ENCODE data around the gene RALGAPB.

Gene RALGAPB

DNA sequence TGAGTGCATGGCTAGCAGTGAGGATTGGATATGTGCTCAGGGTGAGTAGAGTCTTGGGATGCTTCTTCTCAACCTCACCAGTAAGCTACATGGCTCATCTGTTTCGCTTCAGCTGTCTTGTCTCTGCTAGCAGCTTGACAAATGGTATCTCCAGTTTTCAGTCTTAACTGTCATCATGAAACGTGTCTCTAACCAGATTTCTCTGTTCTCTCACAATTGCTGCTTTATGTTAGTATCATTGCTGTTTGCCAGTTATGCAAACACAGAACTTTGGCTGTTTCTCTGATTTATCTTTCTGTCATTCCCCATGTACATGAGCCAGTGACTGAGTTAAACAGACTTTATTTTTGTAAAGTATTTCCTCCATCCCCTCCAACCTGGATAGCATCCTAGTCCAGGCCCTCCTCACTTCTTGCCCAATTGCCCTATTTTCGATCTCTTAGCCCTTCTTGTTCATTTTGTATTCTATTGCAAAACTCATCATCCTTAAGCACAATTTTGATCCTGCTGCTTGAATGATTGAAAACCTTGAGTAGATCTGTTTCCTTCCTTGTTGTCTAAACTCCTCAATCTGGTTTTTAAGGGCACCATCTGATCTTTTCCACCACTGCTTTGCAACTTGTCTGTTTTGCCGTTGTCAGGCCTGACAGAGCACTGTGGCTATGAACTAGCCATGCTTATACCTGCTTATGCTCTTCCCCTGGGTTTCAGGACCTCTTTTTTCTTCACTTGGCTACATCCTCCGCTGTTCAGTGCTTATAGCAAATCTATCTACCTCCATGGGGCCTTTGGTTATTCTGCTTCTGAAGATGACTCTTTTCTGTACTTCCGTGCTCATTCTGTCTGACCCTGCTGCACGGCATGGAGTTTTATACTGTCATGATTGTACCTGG, 70.6 kb downstream of the RALGAPB start:
- CTCF ChIA-PET, result no interaction called here
- no peak overlapping the region for H3K4me3 ChIP-seq (ENCODE audit: low read depth, low read length)
- TF ChIP-seq, protein P1, sequence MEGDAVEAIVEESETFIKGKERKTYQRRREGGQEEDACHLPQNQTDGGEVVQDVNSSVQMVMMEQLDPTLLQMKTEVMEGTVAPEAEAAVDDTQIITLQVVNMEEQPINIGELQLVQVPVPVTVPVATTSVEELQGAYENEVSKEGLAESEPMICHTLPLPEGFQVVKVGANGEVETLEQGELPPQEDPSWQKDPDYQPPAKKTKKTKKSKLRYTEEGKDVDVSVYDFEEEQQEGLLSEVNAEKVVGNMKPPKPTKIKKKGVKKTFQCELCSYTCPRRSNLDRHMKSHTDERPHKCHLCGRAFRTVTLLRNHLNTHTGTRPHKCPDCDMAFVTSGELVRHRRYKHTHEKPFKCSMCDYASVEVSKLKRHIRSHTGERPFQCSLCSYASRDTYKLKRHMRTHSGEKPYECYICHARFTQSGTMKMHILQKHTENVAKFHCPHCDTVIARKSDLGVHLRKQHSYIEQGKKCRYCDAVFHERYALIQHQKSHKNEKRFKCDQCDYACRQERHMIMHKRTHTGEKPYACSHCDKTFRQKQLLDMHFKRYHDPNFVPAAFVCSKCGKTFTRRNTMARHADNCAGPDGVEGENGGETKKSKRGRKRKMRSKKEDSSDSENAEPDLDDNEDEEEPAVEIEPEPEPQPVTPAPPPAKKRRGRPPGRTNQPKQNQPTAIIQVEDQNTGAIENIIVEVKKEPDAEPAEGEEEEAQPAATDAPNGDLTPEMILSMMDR (IDR thresholded peaks at IDR 0.05; ENCODE audit: insufficient read depth, low read length, missing control alignments), result no peak
- POLR2A ChIA-PET, result no interaction called here
- no peak for DNase-seq (ENCODE audit: low read depth, low spot score)

DNA sequence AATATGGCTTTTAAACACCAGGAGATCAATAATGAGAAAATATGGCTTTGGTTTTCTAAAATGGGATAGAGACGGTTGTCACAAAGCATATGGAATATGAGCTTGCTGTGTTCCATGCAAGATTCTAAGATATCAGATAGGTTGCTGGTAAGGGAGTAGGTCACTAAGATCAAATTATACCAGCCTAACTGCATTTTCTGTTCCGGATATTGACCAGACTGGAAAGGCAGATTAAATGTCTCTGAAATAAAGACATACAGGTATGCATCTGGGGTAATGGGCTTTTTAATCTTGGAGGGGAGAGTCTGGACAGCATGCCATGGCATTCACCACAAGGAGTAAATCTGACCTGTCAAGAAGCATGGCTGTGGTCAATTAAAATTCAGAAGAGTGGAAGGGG, 73.1 kb downstream of the RALGAPB start:
- TF ChIP-seq, protein P1 (IDR thresholded peaks at IDR 0.05; ENCODE audit: insufficient read depth, low read length, missing control alignments), result no peak
- no peak for DNase-seq (ENCODE audit: low read depth, low spot score)
- CTCF ChIA-PET, result interaction anchor here (1.3 kb wide), 1 partner anchor 13 kb away, joined by 3 read pairs; no protein-coding TSS in a partner anchor
- POLR2A ChIA-PET, result no interaction called here
- no peak overlapping the region for H3K4me3 ChIP-seq (ENCODE audit: low read depth, low read length)

DNA sequence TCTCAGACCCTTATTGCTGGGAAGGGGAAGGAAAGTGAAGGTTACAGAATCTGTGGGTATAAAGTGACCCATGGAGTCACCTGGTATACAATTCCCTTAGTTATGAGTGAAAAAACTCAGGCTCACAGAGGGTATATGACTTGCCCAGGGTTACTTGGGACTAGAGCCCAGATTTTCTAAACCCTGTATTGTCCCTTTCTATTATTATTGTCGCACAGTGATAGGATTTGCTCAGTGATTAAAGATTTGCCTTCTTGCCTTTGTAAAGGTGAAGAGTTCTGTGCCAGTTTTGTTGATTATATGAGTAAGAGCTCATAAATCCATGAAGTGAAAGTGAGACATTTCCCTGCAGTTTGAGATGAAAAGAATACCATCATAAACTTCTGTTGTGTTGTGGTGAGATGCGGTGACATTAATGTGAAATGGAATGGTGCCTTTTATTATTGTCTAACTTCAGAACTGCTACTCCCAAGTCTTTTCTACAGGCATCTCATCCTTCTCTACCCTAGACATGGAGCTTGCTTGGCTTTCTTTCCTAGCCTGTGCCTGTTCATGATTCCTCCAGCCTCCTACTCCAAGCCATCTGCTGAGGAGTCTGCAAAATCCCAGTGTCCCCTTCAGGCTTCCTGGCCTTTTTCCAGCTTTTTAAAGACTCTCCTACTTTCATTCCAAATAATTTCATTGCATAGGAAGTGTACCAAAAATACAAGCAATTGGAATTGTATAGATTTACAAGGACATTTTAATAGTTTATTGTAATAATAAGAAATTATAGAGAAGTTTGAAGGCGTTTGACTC, 74.8 kb downstream of the RALGAPB start:
- TF ChIP-seq, protein P1 (IDR thresholded peaks at IDR 0.05; ENCODE audit: insufficient read depth, low read length, missing control alignments), result no peak
- POLR2A ChIA-PET, result no interaction called here
- no peak overlapping the region for H3K4me3 ChIP-seq (ENCODE audit: low read depth, low read length)
- CTCF ChIA-PET, result no interaction called here
- DNase-seq (ENCODE audit: low read depth, low spot score), result no peak

DNA sequence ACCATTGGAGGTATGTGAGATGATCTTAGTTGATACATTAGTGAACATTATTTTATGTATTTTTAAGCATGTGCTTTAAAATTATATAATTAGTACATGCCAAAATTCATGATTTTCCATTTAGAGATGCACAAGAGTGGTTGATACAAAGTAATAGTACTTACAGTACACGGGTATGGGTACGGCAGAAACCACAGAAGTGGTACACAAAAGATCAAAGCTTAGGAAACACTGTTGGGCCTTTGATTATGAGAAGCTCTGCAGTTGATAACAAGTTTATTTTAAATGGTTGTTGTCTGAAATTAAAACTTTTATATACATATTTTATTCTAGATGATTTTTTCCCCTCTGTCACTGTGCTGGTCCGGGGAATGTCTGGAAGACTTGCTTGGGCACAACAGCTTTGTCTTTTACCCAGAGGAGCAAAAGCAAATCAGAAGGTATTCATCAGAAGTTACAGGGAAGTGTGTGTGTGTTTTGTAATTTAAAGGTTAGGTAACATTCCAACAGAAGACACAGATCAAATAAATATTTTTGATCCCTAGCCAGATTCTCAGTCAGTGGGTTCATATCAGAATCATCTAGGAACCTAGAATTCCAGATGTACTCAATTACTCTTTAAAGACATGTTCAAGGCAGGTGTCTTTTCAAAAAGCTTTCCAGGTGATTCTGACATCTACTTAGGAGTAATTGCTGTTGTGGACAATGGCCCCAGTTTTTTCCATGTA, 75.9 kb downstream of the RALGAPB start:
- ChIA-PET POLR2A (no interaction called here), CTCF (interaction anchor here (1.2 to 1.7 kb wide), 2 partner anchors 10 to 15 kb away, joined by 4 to 5 read pairs; no protein-coding TSS in a partner anchor)
- TF ChIP-seq, protein P1 (IDR thresholded peaks at IDR 0.05; ENCODE audit: insufficient read depth, low read length, missing control alignments), result no peak
- H3K4me3 ChIP-seq (ENCODE audit: low read depth, low read length), result no peak overlapping the region
- DNase-seq (ENCODE audit: low read depth, low spot score), result no peak

DNA sequence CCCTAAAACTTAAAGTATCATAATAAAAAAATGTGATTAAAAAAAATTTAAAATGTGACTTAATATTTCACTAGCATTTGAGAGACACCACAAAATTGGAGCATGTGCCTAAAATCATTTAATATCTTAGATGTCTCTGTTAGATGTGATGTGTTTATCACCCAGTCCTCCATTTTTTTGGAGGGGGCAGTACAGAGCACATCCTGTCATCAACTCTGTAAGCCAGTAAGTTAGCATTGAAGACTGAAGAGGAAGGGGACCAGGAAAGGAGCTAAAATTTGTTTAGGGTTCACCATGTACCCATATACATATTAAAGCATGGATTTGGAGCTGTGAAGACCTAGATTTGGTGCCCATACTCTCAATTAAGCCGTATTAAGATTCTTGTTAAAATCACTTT, 77.6 kb downstream of the RALGAPB start:
- ChIA-PET CTCF (interaction anchor here (1.7 kb wide), 1 partner anchor 12 kb away, joined by 5 read pairs; no protein-coding TSS in a partner anchor), POLR2A (no interaction called here)
- H3K4me3 ChIP-seq (ENCODE audit: low read depth, low read length), result no peak overlapping the region
- TF ChIP-seq, protein P1 (IDR thresholded peaks at IDR 0.05; ENCODE audit: insufficient read depth, low read length, missing control alignments), result no peak
- no peak for DNase-seq (ENCODE audit: low read depth, low spot score)
